Subcutaneous adipose tissue (tissue), 4 donors: ENCODE results near the gene RDH16. TPM values are rescaled to one million over a fixed set of nuclear protein-coding genes. Genes with fewer than 3 reads are reported as not detected.

Experiments used
- CTCF ChIP-seq: fragments of 450-650 bp; IDR thresholded peaks from one replicate; pipeline ENCODE4 v1.5.1; 2016; ENCODE audit warnings: low read depth, mild to moderate bottlenecking, control low read depth, antibody characterized with exemption, moderate library complexity
- total RNA-seq, 4 donors: library from RNA; depleted of rRNA; stranded (reverse); fragments of >200 nt; gene quantifications; one replicate each; pipeline ENCODE4 v1.1.0, GENCODE V29; 2016

The RDH16 gene
- total RNA-seq, 4 donors from 2014 or later = 0.34 to 1.5 (median 0.66) TPM; not detected in 1

- no peak for TF ChIP-seq CTCF
Observed at GRCh38 chr12:56958422-56958821, 1.0 kb upstream of the RDH16 start.

GRCh38 chr12:56955631-56956256, 1.7 kb downstream of the RDH16 start:
- TF ChIP-seq CTCF = no peak

GRCh38 chr12:56954958-56955355, 2.5 kb downstream of the RDH16 start:
- no peak for TF ChIP-seq CTCF

- no peak for TF ChIP-seq CTCF
Observed at GRCh38 chr12:56954057-56954957, 3.1 kb downstream of the RDH16 start.

- no peak for TF ChIP-seq CTCF
Observed at GRCh38 chr12:56953314-56953713, 4.1 kb downstream of the RDH16 start.

GRCh38 chr12:56951582-56952339, 5.6 kb downstream of the RDH16 start:
- no peak for TF ChIP-seq CTCF

- no peak for TF ChIP-seq CTCF
Observed at GRCh38 chr12:56948881-56949280, 8.5 kb downstream of the RDH16 start.
